Activated T-cell treated with anti-CD3 and anti-CD28 coated beads, Interleukin-2, amount 50 U/mL, for 1 hour (primary cell): ENCODE data around the gene STOML2.

Experiments
- DNase-seq: peaks from one replicate; pipeline ENCODE4 v3.0.0-alpha.2; 2020

The STOML2 gene

GRCh38 chr9:35107297-35108290 is 4.7 kb upstream of the STOML2 start:
- DNase-seq = no peak

GRCh38 chr9:35106343-35106730 is 3.4 kb upstream of the STOML2 start:
- DNase-seq = no peak

- no peak for DNase-seq
These were observed 2.8 kb upstream of the STOML2 start for GRCh38 chr9:35105571-35106342.

- DNase-seq = no peak
These were observed 2.2 kb upstream of the STOML2 start for GRCh38 chr9:35105126-35105525.

- DNase-seq = no peak
These were observed 1.7 kb upstream of the STOML2 start for GRCh38 chr9:35104586-35104985.

- DNase-seq = no peak
These were observed 795 bp upstream of the STOML2 start for GRCh38 chr9:35103660-35104191.

- DNase-seq = no peak
These were observed 514 bp downstream of the STOML2 start for GRCh38 chr9:35102465-35102768.

- no peak for DNase-seq
These were observed 5.4 kb downstream of the STOML2 start for GRCh38 chr9:35097573-35097972.

GRCh38 chr9:35096035-35096849 is 6.7 kb downstream of the STOML2 start, which contains the start of gene PIGO:
PIGO (minus strand) TSS chr9:35096591; CDS start chr9:35095565, 1,026 bp downstream.
- DNase-seq = peak; percentile 90

- DNase-seq = no peak
These were observed 11.4 kb downstream of the STOML2 start for GRCh38 chr9:35091536-35091935.

- DNase-seq = no peak
These were observed 13.5 kb downstream of the STOML2 start for GRCh38 chr9:35089434-35089833.

GRCh38 chr9:35085078-35085477 is 17.9 kb downstream of the STOML2 start:
- DNase-seq = no peak

GRCh38 chr9:35079426-35080341 is 23.2 kb downstream of the STOML2 start, which contains the start of gene FANCG:
FANCG (minus strand) TSS chr9:35079942; CDS start chr9:35079524, 418 bp downstream.
- peak; percentile 81 for DNase-seq

GRCh38 chr9:35079041-35079425 is 23.9 kb downstream of the STOML2 start:
- DNase-seq = no peak

GRCh38 chr9:35078066-35078465 is 24.9 kb downstream of the STOML2 start:
- no peak for DNase-seq

- DNase-seq = no peak
These were observed 26.1 kb downstream of the STOML2 start for GRCh38 chr9:35076848-35077247.

- no peak for DNase-seq
These were observed 27.6 kb downstream of the STOML2 start for GRCh38 chr9:35075358-35075757.

GRCh38 chr9:35074791-35075190 is 28.1 kb downstream of the STOML2 start:
- DNase-seq = no peak

- no peak for DNase-seq
These were observed 28.8 kb downstream of the STOML2 start for GRCh38 chr9:35074141-35074540.

GRCh38 chr9:35073279-35073612 is 29.7 kb downstream of the STOML2 start:
- no peak for DNase-seq

- DNase-seq = peak; percentile 95
These were observed 30.3 kb downstream of the STOML2 start, which contains the start of gene VCP for GRCh38 chr9:35072461-35073278. VCP (minus strand) TSS chr9:35072625; CDS start chr9:35072353, 272 bp downstream.
